Activated CD8-positive, alpha-beta memory T cell treated with anti-CD3 and anti-CD28 coated beads, Interleukin-2, amount 50 U/mL, for 24 hours (primary cell): ENCODE data around the gene DTHD1.

ENCODE experiments used
- DNase-seq: peaks from one replicate; pipeline ENCODE4 v3.0.0-alpha.2; 2020; ENCODE audit errors: extremely low read depth

Gene DTHD1

DNA sequence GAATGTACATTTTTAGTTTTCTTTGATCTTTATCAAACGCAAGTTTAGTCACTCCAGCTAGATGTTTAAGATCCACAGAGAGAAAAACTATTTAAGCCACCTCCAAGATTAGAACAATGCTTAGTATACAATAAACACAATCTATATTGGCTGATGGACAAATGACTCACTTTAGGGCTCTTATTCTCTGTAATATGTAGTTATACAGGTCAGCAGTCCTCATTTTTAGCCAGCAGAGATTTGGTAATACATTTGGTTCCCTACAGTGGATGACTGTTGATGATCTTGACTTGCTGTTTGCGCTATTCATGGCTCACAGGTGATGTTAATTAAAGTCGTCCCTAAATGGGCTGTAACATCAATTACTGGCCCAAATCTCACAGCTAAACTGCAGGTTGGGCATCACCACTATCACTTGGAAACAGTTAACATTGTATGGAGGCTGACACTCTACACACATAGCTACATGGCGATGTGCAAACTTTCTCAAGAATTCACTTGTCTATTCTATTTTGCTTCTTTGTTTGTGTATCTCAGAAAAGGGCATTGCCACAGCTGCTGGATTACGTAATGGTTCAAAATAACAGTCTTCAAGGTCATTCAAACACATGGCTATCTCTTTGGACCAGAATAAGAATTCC, 11.8 kb upstream of the DTHD1 start:
- DNase-seq: no peak

DNA sequence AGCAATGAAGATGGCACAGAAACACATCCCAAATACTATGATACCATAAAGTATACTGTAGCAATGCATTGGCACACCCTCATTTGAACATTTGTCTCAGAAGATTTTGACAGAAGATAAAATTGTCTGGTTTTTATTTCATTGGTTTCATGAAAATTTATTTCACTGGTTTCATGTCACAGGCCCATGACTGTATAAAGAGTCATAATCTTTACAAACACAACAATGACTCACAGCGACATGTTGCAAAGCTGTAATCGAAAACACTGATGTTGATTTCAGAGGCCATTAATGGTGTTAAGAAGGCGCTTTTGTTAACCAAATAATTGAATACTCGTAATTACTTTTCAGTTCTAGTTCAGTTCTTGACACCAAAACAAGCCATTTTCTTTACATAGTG, 8.1 kb upstream of the DTHD1 start:
- DNase-seq: no peak

DNA sequence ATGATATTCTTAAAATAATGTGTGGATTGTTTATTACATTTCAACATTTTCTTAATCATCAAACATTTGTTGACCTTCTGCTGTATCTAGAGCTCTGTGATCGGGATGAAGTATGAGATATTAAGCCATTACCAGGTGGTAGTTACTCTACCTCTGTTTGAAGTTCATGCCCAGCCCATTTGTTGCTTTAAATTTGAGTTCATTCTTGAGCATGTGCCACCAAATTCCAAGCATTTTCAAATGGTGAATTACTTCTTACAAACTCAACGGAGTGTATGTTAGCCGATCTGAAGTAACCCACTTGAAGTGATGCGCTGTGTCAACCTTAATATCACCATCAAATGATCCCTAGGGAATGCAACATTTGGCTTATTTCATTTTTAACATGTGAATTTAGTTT, 7.3 kb upstream of the DTHD1 start:
- DNase-seq: no peak

DNA sequence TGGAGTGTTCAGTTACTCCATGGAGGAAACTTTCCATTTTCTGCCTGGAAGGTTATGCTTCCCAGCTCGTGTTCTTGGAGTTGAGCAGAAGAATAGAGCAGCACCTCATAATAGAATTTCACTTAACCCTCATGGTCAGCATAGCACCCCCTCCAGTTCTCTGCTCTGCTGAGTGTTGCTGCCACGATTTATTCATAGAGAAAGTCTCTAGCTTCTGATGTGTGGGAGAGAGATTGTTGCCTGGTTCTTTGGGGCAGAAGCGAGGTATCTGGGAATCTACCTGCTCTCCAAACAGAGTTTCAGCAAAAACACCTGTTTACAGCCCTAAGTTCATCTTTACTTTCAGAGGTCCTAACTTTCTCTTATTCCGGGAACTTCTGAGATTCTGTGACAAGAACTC, 3.9 kb upstream of the DTHD1 start:
- DNase-seq: no peak

DNA sequence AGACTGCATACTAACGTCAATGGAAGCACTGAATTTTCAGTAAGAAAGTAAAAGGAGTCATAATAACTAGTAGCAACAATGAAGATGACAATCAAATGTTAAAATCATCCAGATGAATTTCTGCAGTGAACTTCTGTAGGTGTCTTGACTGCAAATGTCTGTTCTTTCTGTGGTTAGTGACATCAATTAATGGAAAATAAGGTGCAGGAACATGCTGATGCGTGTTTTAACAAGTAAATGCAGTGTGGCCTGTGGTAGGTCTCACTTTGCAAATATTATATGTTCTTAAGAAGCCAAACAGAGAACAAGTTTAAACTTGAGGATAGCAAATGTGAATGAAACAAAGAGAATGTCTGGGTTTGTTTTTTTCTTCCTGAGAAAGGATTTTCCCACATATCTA, 2.6 kb upstream of the DTHD1 start:
- DNase-seq: no peak

DNA sequence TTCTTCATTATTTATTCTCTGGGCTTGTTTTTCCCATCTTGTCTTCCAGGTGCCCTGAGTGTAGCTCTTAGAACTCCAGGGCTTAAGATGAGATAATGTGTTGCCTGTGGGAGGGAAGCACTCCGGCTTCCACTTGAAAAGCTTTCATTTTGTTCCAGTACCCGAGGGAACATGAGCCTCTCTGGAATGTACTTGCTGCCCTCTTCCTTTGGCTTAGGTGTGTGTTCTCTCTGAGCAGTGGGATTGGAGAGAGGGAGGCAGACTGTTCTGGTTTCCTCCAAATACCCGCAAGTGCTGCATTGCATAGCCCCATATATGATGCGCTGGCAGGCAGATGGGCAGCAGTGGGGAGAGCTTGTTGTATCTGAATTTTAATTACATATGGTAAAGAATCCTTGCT, 861 bp upstream of the DTHD1 start:
- DNase-seq: no peak

DNA sequence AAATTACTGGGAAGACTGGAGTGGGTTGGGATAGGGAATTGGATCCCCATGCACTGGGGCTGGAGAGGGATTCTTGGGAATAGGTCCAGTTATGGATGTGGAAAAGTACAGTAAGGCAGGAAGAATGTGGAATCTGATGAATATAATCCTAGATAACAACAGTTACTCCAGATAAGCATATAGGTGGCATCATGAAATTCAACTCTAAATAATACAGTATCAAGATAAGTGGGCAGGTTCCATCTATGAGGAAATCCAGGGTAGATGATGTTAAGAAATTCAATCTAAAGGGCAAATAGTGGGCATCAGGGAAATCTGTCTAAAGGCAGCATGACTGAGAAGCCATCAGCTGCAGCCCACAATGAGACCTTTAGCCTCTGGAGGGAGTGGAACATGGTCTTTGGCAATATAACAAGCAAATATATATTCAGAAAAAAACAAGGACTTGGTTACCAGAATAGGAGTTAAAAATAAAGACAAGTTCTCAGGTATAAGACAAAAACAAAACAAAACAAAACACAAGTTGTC, 1.2 kb downstream of the DTHD1 start:
- DNase-seq: no peak

DNA sequence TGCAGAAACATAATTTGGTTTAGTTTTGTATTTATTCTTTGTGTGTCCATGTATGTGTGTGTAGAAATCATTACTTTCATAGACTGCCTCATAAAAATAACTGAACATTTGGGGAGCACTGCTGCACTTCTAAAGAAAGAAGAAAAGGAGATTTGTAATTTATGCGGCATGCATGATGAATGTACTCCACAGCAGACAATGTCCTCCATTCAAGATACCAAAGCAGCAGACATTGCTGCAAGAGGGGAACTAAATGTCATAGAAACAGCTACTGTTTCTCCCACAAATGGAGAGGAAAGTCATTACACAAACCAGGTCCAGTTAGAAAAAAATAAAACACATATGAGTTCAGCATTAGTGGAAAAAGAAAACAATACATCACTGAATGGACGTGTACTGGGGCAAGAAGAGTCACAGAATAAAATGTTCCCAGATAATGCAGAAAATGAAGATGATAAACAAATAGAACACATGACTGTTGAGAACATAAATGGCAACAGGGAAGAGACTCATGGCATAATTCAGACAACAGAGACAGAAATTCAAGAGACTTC, 2.6 kb downstream of the DTHD1 start:
- DNase-seq: no peak

DNA sequence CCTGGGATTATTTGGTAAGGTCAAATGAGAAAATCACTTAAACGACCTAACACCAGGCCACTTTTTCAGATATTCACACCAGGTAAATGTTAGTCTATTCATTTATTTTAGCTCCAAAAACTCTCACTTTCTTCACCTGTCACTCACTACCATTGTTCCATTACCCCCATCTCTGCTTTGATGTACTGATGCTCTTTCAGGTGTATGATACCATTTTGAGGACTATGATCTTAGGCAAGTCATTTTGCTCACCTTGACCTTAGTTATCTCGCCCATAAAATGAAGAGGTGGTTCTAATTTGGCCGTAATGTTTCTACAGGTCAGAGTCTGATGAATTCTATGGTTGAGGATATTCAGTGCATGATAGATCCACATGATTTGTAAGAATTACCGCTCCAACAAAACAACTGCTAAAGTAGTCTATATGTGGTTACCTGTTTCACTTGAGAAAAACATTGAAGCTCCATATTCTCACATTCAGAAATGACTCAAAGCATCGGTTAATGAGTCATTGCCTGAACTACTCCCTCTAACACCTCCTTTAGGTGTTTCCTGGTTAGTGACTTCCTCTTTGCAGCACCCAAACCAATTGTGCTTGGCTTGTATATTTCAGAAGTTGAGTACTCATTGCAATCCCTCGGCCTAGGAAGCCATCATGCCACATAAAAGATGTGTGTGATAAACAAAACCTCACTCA, 4.5 kb downstream of the DTHD1 start:
- peak; percentile 36 for DNase-seq

DNA sequence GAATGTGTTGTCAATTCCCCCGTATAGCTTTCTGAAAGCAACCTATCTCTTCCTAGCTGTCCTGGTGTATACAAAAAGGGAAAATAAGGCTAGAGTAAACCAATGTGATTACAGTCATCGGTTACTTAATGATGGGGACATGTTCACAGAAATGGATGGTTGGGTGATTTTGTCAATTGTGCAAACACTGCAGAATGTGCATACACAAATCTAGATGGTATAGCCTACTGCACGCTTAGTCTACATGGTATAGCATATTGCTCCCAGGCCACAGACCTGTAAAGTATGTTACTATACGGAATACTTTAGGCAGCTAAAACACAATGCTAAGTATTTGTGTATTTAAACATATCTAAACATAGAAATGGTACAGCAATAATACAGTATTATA, 5.1 kb downstream of the DTHD1 start:
- DNase-seq: no peak

DNA sequence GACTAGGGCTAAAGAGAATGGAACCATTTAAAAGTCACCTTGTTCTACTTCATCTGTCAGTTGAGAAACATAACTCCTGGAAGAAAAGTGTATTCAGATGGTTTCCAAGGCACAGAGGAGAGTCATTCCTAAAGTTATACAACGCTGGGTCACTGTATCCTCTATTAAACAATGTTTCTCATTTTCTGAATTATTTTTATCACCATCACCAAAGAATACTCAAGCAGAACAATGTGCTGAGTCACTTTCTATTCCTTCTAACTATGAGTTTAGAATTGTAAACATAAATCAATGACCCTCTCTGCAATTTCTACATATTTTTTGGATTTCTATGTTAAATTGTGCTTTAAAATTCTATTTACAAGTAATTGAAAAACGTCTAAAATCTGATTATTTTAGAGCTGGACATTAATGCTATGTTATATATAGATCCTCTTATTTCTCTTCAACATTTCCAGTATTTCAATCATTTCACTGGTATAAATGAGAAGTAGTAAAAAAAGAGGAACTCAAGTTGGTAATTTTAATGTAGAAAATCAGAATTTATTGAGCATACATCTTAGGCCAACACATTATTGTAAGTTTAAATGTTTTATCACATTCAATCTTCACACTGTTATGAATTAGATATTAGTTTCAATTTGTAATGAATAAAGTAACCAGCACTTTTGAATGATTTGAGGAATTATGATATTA, 7.5 kb downstream of the DTHD1 start:
- DNase-seq: no peak

DNA sequence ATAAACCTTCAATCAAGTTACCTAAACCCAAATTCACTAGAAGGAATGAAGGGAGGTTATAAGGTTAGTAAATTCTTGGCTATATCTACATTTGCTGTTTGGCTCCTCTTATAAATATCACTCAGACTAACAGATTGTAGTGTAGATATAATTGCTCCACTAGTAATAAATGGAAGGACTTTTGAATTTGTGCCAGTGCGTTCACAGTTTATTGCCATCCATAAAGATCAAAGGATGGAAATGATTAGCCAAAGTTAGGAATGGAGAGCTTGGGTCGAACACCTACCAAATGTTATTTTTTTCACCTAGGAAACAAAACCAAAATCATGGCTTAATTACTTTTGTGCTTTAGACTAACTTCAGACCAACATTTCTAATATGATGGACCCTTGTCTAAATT, 9.2 kb downstream of the DTHD1 start:
- DNase-seq: no peak

DNA sequence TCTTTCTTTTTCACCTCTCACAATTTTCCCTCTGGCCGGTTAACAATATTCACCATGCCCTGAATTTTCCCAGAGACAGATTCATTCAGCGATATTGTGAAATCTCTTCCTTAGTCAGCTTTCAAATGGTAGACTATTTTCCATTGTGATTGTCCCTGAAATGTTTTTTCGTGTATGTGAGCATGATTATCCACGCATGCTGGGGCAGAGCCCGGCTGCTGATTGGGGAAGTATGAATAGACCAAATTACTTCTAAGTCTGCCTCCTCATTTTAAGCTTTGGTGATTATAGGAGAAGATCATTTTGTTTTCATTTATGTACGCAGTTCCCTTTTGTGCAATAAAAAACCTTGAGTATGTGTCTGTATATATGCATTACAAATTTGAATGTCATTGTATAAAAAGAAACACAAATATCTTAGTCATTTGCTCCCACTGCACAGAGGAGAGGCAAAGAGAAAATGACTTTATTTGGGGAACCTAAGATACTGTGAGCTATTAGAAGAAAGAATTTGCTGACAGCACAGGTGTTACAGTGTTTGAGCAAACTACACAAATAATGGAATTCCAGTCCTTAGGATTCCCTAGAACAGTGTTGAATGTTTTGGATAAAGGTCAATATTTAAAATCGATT, 11.3 kb downstream of the DTHD1 start:
- DNase-seq: no peak

DNA sequence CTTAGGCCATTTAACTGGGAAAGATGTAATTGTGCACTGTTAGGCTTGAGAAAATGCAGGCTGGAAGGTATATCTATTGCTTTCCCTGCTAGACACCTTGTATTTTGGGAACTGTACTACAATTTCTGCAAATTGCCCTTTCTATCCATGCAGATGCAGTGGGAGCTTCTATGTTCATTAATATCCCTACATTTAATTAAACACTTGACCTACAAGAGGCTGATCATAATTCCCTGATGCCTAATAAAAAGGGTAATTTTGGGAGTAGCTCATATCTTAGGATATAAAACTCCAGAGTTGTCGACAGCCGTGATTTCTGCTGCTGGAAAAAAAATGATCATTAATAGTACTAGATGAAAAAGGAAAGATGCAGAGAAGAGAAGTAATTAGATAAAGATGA, 19.7 kb downstream of the DTHD1 start:
- DNase-seq: no peak

DNA sequence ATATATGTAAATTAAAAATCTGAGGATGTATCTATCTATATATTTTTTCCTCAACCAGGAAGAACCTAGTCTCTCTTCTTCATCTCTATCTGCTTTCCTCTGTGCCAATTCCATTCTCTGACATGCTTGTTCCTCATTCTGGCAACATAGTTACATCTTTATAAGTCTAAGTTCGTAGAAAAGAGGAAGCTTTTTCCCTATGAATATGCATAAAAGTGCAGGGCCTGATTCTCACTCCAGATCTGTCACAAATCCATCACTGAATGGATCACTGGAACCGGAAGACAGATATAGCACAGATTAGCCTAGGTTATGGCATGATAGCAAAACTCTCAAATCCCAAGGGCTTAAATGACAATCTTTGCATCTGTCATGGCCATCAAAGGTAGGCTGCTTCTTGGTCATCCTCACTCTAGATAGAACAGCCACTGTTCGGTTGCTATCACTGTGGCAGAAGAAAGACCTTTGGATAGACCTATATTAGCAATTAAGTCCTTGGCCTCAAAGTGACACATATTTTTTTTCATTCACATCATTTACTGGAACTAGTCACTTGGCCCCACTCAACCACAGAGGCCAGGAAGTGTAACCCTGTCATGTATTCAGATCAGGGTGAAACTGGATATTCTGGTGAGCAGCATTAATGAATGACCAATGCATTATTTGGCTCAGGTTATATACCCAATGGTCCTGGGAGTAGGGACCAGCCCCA, 22.2 kb downstream of the DTHD1 start:
- DNase-seq: no peak

DNA sequence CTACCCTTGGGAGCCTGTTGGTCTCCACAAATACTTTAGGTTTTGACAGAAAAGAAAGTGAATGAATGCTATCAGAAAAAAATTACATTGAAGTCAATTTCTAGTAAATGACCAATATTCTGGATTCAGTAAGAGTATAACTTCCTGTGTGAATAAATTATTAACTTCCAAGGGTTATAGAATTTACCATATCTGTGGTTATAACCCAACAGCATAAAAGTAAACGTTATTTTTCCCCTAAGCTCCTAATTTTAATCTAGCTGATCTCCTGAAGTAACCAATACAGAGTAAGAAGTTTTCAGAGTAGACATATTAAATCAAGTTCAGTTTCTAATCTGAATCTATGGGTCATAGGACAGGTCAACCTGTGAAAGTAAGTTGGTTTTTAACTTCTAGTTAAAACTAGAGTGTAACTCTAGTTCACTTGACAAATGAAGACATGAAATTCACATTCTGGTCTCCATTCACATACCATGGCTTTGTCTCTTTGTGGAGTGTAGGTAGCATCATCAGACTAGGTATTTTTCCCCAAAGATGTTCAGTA, 22.8 kb downstream of the DTHD1 start:
- no peak for DNase-seq

DNA sequence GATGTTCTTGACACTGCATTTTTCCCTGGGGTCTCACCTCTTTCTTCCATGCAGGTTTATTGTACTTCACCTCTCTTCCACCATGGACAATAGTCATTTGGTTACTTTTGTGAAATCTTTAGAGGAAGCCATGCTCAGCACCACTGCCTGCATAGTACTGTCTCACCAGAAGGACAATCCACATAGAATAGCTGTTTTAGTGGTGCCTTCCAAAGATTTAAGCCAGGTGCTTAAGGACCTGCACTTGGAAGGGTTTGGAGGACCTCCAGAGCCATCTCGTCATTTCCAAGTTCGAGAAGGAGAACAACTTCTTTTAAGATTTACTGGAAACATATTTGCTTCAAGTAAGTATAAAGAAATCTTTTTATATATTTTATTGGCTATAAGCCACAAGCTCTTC, 26.7 kb downstream of the DTHD1 start:
- no peak for DNase-seq

DNA sequence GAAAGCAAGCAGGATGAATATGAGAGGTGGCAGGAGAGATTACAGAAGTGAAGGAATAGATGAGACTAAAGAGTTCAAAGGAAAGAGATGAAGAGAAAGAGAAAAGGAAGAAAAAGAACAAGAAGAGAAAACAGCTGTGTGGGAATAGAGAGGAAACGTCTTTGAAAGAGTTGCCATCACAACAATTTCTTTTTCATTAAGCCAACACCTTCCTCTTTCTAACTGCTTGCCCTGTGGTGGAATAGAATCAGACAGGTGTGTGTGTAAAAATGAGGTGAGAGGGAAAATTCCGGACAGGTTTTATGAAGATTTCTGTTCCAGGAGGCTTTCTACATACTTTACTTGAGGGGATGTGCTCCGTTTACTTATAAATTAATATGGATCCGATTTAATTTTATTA, 28.8 kb downstream of the DTHD1 start:
- DNase-seq: no peak

DNA sequence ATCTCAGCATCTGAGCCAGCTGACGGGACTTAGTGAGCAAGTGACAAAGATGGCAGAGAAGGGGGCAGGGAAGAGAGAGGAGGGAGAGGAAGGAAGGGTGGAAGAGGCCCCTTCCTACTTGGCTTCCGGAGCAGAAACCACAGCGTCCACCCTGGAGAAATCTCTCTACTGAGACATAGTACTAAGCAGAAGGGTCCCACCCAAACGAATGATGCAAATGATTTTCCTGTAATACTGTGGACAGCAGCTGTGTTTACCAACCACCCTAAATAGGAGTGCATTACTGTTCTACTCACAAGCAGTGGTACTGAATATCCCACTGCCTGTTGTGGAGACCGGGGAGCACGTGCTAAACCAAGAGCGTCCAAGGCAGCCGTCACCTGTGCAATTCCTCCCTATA, 29.4 kb downstream of the DTHD1 start:
- DNase-seq: no peak

DNA sequence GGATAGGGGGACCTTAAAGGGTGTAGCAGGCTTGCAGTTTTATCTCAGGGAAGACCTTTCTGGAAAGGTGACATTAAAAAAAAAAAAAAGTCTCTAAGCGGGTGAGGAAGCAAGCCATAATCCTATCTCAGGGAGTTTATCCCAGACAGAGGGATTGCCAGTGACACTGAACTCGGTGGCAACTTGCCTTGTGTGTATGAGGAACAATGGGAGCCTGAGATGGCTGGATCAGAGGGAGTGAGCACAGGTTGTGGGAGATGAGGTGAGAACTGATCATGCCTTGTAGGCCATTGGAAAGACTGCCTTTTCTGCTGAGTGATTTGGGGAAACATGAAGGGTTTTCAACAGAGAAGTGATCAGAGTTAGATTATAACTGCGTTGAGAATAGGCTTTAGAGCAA, 31.1 kb downstream of the DTHD1 start:
- DNase-seq: no peak

DNA sequence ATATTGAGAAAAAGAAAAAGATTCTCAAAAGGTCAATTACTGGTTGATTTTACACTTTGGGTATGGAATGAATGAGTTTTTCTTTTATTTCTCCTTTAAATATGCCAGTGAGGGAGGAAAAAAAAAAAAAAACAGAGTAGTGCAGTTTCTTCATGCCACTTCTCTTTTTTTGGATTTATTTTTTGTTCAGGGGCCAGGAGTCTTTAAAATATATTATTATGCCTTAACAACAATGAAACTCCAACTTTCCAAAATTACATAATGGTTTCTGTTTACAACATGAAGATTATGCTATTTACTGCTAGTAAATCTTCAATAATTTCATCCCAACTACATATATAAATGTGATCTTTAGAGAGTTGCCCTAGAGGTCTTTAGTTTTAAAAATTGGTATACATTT, 31.9 kb downstream of the DTHD1 start:
- no peak for DNase-seq
